Thyroid gland (tissue), 4 donors: ENCODE data around the gene SPATA31D1.

Experiments used
- POLR2A ChIP-seq, 2 donors: fragments of 450-650 bp; IDR thresholded peaks; one replicate each; pipeline ENCODE4 v1.6.1; 2017; ENCODE audit warnings: antibody characterized with exemption in 2 of 2, mild to moderate bottlenecking in 2 of 2, moderate library complexity in 1 of 2
- TF ChIP-seq, protein P1 (sequence below), 6 experiments: fragments of 200-600 bp in 3 of 6; fragments of 450-650 bp in 3 of 6; sonication (generic) in 3 of 6; IDR thresholded peaks; one replicate each; pipeline ENCODE4 v1.5.1; 2016 to 2019; ENCODE audit warnings: antibody characterized with exemption in 6 of 6, mild to moderate bottlenecking in 2 of 6, inconsistent platforms in 1 of 6, moderate library complexity in 1 of 6

- TF ChIP-seq, protein P1, sequence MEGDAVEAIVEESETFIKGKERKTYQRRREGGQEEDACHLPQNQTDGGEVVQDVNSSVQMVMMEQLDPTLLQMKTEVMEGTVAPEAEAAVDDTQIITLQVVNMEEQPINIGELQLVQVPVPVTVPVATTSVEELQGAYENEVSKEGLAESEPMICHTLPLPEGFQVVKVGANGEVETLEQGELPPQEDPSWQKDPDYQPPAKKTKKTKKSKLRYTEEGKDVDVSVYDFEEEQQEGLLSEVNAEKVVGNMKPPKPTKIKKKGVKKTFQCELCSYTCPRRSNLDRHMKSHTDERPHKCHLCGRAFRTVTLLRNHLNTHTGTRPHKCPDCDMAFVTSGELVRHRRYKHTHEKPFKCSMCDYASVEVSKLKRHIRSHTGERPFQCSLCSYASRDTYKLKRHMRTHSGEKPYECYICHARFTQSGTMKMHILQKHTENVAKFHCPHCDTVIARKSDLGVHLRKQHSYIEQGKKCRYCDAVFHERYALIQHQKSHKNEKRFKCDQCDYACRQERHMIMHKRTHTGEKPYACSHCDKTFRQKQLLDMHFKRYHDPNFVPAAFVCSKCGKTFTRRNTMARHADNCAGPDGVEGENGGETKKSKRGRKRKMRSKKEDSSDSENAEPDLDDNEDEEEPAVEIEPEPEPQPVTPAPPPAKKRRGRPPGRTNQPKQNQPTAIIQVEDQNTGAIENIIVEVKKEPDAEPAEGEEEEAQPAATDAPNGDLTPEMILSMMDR (IDR thresholded peaks at IDR 0.05), result no peak
- TF ChIP-seq POLR2A (IDR thresholded peaks at IDR 0.05), result no peak
Measured at GRCh38 chr9:81989700-81990099, 1.1 kb downstream of the SPATA31D1 start.
